Endothelial cell (in vitro differentiated cells): ENCODE data around the gene CLDN3. TPM values are rescaled to one million over a fixed set of nuclear protein-coding genes. Genes with fewer than 3 reads are reported as not detected.

Source experiments
- DNase-seq: peaks from one replicate; pipeline ENCODE4 v3.0.0; 2021; ENCODE audit warnings: low spot score
- H3K27ac Mint-ChIP-seq: one replicate; pipeline ENCODE4 v1.8.0; 2021; ENCODE audit warnings: mixed read lengths, inconsistent platforms; ENCODE audit not compliant: unreplicated experiment
- H3K27me3 Mint-ChIP-seq: one replicate; pipeline ENCODE4 v1.8.0; 2021; ENCODE audit warnings: mild to moderate bottlenecking, moderate library complexity, mixed read lengths, inconsistent platforms; ENCODE audit not compliant: unreplicated experiment
- H3K36me3 Mint-ChIP-seq: one replicate; pipeline ENCODE4 v1.8.0; 2021; ENCODE audit warnings: mild to moderate bottlenecking, low read depth, mixed read lengths, inconsistent platforms; ENCODE audit not compliant: unreplicated experiment
- H3K4me1 Mint-ChIP-seq: one replicate; pipeline ENCODE4 v1.8.0; 2021; ENCODE audit warnings: mild to moderate bottlenecking, mixed read lengths, inconsistent platforms; ENCODE audit not compliant: unreplicated experiment
- H3K4me3 Mint-ChIP-seq: one replicate; pipeline ENCODE4 v1.8.0; 2021; ENCODE audit warnings: mild to moderate bottlenecking, mixed read lengths, inconsistent platforms; ENCODE audit not compliant: unreplicated experiment
- H3K9me3 Mint-ChIP-seq: one replicate; pipeline ENCODE4 v1.8.0; 2021; ENCODE audit warnings: mixed read lengths, inconsistent platforms; ENCODE audit not compliant: unreplicated experiment
- total RNA-seq: library from RNA; stranded (reverse); fragmentation: NEBNext Ultra II Directional; extraction: Animal tissue kit (Norgen Biotek cat#: 25700); gene quantifications from one replicate; pipeline ENCODE4 v1.2.1, GENCODE V29; 2021; ENCODE audit not compliant: unreplicated experiment
- TF ChIP-seq, protein P1 (sequence below): fragments of 200-600 bp; sonication (generic); IDR thresholded peaks from one replicate; pipeline ENCODE4 v1.5.0; 2021; ENCODE audit warnings: antibody characterized with exemption; ENCODE audit not compliant: unreplicated experiment

Gene CLDN3
- total RNA-seq, 1 donor from 2014 or later = 0.36 TPM

DNA sequence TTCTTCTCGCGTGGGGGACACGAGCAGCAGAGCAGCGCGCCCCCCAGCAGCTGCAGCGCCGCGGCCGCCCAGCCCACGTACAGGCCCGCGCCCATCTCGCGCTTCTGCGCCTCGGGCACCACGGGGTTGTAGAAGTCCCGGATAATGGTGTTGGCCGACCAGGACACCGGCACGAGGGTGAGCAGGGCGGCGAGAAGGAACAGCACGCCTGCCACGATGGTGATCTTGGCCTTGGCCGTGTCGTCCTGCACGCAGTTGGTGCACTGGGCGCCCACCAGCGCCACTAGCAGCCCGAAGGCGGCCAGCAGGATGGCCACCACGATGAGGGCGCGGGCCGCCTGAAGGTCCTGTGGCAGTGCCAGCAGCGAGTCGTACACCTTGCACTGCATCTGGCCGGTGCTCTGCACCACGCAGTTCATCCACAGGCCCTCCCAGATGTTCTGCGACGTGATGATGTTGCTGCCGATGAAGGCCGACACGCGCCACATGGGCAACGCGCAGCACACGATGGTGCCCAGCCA lies 529 bp downstream of the CLDN3 start:
- no peak overlapping the region for H3K27ac Mint-ChIP-seq
- TF ChIP-seq, protein P1, sequence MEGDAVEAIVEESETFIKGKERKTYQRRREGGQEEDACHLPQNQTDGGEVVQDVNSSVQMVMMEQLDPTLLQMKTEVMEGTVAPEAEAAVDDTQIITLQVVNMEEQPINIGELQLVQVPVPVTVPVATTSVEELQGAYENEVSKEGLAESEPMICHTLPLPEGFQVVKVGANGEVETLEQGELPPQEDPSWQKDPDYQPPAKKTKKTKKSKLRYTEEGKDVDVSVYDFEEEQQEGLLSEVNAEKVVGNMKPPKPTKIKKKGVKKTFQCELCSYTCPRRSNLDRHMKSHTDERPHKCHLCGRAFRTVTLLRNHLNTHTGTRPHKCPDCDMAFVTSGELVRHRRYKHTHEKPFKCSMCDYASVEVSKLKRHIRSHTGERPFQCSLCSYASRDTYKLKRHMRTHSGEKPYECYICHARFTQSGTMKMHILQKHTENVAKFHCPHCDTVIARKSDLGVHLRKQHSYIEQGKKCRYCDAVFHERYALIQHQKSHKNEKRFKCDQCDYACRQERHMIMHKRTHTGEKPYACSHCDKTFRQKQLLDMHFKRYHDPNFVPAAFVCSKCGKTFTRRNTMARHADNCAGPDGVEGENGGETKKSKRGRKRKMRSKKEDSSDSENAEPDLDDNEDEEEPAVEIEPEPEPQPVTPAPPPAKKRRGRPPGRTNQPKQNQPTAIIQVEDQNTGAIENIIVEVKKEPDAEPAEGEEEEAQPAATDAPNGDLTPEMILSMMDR = no peak
- peaks cover 4% of the 10 kb centered on the region for H3K36me3 Mint-ChIP-seq
- peaks cover 3% of the 10 kb centered on the region for H3K4me1 Mint-ChIP-seq
- peaks cover 8% of the 10 kb centered on the region for H3K27me3 Mint-ChIP-seq
- no peaks in the 10 kb centered on the region for H3K9me3 Mint-ChIP-seq
- H3K4me3 Mint-ChIP-seq = no peak overlapping the region
- no peak for DNase-seq

DNA sequence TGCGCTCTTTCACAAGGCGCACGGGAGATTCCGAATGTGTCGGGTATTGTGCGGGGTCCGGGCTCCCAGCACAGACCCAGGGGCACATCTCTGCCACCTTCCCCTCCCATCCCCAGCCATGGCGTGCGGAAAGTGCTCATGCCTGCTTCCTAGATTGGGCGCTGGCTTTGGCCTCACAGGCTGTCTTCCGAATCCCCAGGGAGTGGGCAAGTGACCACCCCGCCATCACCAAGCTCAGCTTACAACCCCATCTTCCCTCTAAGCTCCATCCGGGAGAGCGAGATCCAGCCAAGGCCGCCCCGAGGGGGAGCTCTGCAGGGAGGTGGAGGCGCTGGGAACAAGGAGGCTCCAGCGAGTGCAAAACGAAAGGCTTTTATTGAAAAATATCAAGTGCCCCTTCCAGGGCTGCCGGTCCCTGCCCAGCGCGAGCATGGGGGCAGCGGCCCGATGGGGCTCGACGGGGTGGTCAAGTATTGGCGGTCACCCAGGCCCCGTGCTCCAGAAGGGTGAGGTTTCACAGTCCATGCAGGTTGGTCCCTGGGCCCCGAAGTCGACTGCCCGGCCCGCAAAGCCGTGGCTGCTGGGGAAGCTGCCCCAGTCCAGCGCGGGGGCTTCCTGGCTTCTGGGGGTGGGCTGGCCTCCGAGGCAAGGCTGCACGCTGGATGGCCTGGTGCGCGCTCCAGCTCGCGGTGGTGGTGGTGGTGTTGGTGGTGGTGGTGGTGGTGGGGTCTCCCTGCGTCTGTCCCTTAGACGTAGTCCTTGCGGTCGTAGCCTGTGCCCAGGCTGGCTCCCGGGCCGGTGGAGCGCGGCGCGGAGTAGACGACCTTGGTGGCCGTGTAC lies 1.2 kb downstream of the CLDN3 start:
- Mint-ChIP-seq H3K27ac (no peak overlapping the region), H3K9me3 (no peaks in the 10 kb centered on the region), H3K4me1 (peaks cover 3% of the 10 kb centered on the region), H3K36me3 (peaks cover 4% of the 10 kb centered on the region), H3K27me3 (peaks cover 8% of the 10 kb centered on the region), H3K4me3 (peak overlapping the region; percentile 65)
- DNase-seq = no peak
- TF ChIP-seq, protein P1 = no peak

DNA sequence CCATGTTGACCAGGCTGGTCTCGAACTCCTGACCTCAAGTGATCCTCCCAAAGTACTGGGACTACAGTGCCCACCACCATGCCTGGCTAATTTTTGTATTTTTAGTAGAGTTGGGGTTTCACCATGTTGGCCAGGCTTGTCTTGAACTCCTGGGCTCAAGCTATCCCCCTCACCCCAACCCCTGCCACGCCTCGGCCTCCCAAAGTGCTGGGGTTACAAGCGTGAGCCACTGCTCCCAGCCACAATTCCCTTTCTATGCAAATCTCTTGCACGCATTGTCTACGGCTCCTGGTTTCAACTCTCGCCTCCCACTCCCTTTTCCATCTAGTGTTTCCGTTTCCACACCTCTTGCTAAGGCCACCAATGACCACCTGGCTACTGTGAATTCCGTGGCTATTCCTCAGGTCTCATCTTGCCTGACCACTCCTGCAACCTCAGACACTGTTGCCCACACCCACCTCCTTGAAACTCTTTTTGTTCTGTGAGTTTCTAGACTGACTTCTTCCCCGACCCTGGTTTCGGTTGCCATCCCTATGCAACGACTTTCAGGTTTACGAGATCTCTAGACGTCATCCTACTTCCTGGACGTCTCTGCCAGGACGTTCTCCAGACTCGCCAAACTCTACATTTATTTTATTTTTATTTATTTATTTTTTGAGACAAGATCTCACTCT lies 3.4 kb downstream of the CLDN3 start:
- TF ChIP-seq, protein P1 = no peak
- H3K4me1 Mint-ChIP-seq = peaks cover 6% of the 10 kb centered on the region
- no peaks in the 10 kb centered on the region for H3K9me3 Mint-ChIP-seq
- DNase-seq = no peak
- peaks cover 6% of the 10 kb centered on the region for H3K27me3 Mint-ChIP-seq
- H3K36me3 Mint-ChIP-seq = peaks cover 4% of the 10 kb centered on the region
- no peak overlapping the region for H3K4me3 Mint-ChIP-seq
- H3K27ac Mint-ChIP-seq = no peak overlapping the region

DNA sequence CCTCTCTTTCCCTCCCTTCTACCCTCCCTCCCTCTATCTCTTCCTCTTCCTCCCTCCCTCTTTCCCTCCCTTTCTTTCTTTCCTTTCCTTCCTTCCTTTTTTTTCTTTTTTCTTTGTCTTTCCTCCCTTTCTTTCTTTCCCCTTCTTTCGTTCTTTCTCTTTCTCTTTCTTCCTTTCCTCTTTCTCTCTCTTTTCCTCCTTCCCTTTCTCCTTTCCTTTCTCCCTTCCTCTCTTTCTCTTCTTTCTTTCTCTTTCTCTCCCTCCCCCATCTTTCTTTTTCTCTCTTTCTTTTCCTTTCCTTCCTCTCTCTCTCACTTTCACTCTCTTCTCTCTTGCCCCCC lies 7.4 kb downstream of the CLDN3 start:
- TF ChIP-seq, protein P1 = no peak
- peaks cover under 1% of the 10 kb centered on the region for H3K36me3 Mint-ChIP-seq
- no peak for DNase-seq
- peaks cover 3% of the 10 kb centered on the region for H3K4me1 Mint-ChIP-seq
- peaks cover 9% of the 10 kb centered on the region for H3K27me3 Mint-ChIP-seq
- H3K27ac Mint-ChIP-seq = no peak overlapping the region
- no peaks in the 10 kb centered on the region for H3K9me3 Mint-ChIP-seq
- H3K4me3 Mint-ChIP-seq = no peak overlapping the region
